HG02870 (cell line): ENCODE results near the gene CYP2A13.
"Not testable (repeated sequence)": the region's sequence is repeated elsewhere in the genome, so short reads cannot be mapped to it uniquely, and the experiment has no call there.

Experiments
- ATAC-seq: cut with Tn5 transposase; IDR thresholded peaks from one replicate; pipeline ENCODE4 v1.9.1; 2021; ENCODE audit warnings: mild to moderate bottlenecking, moderate library complexity; ENCODE audit not compliant: unreplicated experiment

Gene CYP2A13

GRCh38 chr19:41116261-41116660 lies 28.0 kb downstream of the CYP2A13 start:
- no peak for ATAC-seq

DNA sequence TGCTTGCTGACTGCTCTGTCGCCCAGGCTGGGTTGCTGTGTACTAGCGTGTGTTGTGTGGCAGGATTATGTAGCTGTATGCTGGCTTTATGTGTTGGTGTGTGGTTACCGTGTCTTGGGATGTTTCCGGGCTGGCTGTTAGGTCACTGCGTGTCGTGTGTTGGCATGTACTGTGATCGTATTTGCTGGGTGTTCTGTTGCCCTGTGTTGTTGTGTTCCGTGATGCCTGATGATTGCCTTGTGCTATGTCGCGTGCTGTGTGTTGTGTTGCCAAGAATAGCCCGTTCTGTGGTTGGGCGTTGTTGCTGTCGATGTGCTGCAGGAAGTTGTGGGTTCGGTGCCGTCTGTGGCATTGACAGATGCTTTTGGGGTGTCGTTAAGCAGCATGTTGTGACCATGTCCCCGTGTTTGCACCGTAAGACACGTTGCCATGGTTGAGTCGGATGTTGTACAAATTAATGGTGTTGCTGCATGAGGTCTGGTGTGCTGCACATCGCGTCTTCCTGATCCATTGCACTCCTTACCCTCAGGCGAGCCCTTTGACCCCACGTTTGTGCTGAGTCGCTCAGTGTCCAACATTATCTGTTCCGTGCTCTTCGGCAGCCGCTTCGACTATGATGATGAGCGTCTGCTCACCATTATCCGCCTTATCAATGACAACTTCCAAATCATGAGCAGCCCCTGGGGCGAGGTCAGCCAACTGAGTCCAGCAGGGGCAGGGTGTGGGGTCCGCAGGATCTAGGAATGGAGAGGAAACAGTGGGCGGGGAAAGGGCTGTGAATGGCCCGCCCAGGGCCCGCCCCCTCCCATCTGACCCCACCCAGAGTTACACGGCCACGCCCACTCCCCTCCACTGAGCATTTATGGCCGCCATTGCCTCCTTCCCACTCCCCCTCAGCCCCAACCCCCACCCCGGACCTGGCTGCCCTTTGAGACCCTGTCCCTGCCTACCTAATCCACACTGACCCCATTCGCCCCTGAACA lies 33.0 kb downstream of the CYP2A13 start:
- ATAC-seq, result not testable (repeated sequence)

GRCh38 chr19:41122846-41123245 lies 34.6 kb downstream of the CYP2A13 start:
- ATAC-seq, result not testable (repeated sequence)

- no peak for ATAC-seq
These were observed 35.6 kb downstream of the CYP2A13 start for GRCh38 chr19:41123716-41124294.

GRCh38 chr19:41126765-41127203 lies 38.5 kb downstream of the CYP2A13 start:
- not testable (repeated sequence) for ATAC-seq

- not testable (repeated sequence) for ATAC-seq
These were observed 39.1 kb downstream of the CYP2A13 start for GRCh38 chr19:41127362-41127761.

DNA sequence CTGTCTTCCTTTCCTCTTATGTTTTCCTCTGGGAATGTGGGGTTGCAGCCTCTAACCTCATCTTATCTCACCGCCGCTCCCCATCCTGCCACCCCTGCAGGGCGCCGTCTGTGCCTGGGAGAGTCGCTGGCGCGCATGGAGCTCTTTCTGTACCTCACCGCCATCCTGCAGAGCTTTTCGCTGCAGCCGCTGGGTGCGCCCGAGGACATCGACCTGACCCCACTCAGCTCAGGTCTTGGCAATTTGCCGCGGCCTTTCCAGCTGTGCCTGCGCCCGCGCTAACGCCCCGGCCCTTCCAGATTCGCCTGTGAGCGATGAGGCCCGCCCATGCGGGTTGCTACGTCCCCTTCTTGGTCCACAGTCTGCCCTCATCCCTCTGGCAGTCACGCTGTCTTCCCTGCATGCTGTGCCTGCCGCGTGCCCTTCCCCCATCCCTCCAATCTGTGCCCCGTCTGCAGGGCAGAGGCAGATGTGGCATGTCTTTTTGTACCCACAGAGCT lies 39.6 kb downstream of the CYP2A13 start:
- ATAC-seq, result not testable (repeated sequence)

- ATAC-seq, result no peak
These were observed 40.4 kb downstream of the CYP2A13 start for GRCh38 chr19:41128692-41129091.

DNA sequence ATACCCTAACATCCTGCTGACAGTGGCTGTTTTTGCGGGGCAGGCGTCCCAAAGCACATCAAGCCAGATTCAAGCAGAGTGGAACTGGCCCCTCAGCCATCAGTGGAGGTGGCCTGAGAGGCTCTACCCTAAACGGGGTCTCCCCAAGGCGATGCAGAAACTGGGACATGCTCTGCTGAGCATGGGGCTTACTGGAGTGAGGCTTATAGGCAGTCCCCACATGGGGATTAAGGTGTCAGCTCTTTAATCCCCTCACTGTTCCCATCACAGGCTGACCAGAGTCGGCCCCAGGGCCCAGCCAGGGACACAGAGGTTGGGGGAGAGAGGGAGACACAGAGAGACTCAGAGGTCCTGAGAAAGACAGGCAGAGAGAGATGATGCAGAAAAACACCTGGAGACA lies 42.9 kb downstream of the CYP2A13 start:
- no peak for ATAC-seq

- ATAC-seq, result no peak
These were observed 45.0 kb downstream of the CYP2A13 start for GRCh38 chr19:41133260-41133659.

GRCh38 chr19:41134616-41135015 lies 46.4 kb downstream of the CYP2A13 start:
- no peak for ATAC-seq

DNA sequence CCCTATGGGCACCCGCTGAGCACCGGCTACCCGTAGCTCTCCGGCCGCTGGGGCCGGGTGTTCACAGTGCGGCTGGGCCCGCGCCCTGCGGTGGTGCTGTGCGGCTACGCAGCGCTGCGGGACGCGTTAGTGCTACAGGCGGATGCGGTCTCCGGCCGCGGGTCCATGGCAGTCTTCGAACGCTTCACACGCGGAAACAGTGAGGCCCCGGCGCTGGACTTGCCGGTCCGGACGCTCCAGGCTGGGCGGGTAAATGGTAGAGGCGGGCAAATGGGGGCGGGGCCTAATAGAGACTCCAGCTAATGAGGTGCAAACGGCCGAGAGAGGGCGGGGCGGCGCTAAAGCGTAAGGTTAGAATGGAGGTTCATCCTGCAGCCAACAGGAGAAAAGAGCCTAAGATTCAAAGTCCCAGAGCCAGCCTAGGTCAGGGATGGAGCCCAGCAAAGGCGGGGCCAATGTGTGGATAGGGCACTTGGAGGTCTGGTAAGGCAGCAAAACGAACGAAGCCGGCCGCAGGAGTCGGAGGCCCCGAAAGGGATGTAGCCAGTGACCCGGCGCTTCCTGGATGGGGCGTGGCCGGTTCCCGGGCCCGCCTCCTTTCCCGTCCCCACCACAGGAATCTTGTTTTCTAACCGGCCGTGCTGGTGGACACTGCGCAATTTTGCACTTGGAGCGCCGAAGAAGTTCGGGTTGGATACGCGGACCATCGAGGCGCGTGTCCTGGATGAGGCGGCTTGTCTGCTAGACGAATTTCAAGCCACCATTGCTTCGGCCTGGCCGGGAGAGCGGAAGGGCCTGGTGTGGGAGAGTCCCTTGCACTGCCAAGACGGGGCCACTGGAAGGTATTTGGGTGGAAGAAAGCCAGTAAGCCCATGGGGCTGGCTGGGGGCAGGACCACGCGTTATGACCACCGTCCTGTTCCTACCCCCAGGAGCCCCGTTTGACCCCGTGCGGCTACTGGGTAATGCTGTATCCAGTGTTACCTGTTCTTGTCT lies 47.4 kb downstream of the CYP2A13 start:
- not testable (repeated sequence) for ATAC-seq

- no peak for ATAC-seq
These were observed 48.6 kb downstream of the CYP2A13 start for GRCh38 chr19:41136636-41137455.

DNA sequence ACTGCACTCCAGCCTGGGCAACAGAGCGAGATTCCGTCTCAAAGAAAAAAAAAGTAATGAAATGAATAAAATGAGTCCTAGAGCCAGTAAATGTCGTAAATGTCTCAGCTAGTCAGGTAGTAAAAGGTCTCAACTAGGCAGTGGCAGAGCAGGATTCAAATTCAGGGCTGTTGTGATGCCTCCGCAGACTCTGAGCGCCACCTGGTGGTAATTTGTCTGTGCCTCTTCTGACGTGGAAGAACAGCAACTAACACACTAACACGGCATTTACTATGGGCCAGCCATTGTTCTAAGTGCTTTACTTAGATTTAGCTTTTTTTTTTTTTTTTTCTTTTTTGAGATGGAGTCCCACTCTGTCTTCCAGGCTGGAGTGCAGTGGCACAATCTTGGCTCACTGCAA lies 56.2 kb downstream of the CYP2A13 start:
- ATAC-seq, result no peak
